Gastrocnemius medialis (tissue), 4 donors: ENCODE data around the gene ELMO1.

Source experiments
- POLR2A ChIP-seq, 2 donors: fragments of 450-650 bp; IDR thresholded peaks; one replicate each; pipeline ENCODE4 v1.6.1; 2017; ENCODE audit warnings: antibody characterized with exemption in 2 of 2, mild to moderate bottlenecking in 2 of 2, moderate library complexity in 2 of 2
- TF ChIP-seq, protein P1 (sequence below), 5 experiments: fragments of 450-650 bp in 3 of 5; fragments of 200-600 bp in 2 of 5; sonication (generic) in 2 of 5; IDR thresholded peaks in 4 of 5; conservative IDR thresholded peaks in 1 of 5; 1 replicate in 4 of 5; 2 replicates in 1 of 5; pipeline ENCODE4 v1.5.1; 2016 to 2019; ENCODE audit warnings: antibody characterized with exemption in 5 of 5, mild to moderate bottlenecking in 3 of 5, moderate library complexity in 3 of 5

DNA sequence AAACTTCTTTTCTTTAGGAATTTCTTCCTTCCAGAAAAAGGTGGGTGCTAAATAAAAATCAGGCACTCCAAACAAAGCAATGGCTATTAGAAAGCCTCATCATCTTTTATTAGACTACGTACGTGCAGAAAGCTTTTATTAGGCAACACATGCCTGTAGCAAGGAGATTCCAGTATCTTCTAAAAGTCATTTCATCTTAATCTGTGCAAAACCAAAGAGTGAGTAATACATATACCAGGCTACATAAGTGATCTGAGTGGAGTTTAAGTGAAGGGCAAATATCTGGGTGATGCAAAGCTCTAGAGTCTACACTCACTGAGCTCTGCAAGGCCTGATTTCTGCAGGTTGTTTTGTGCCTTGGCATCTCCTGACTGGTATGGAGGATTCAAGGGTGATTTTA lies 231.7 kb downstream of the ELMO1 start:
- TF ChIP-seq, protein P1, sequence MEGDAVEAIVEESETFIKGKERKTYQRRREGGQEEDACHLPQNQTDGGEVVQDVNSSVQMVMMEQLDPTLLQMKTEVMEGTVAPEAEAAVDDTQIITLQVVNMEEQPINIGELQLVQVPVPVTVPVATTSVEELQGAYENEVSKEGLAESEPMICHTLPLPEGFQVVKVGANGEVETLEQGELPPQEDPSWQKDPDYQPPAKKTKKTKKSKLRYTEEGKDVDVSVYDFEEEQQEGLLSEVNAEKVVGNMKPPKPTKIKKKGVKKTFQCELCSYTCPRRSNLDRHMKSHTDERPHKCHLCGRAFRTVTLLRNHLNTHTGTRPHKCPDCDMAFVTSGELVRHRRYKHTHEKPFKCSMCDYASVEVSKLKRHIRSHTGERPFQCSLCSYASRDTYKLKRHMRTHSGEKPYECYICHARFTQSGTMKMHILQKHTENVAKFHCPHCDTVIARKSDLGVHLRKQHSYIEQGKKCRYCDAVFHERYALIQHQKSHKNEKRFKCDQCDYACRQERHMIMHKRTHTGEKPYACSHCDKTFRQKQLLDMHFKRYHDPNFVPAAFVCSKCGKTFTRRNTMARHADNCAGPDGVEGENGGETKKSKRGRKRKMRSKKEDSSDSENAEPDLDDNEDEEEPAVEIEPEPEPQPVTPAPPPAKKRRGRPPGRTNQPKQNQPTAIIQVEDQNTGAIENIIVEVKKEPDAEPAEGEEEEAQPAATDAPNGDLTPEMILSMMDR (IDR thresholded peaks at IDR 0.05 in 4 of 5, conservative IDR thresholded peaks at IDR 0.05 in 1 of 5): no peak
- TF ChIP-seq POLR2A (IDR thresholded peaks at IDR 0.05): no peak
